Ramos (cell line): Measurements from ENCODE around the gene DTYMK.

Experiments
- in situ Hi-C: fragments of 300-500 bp; cut with MboI; formaldehyde crosslinking; loops from one replicate; pipeline ENCODE4 v1.14.3; 2022; ENCODE audit warnings: low sequenced_read_pairs; ENCODE audit not compliant: unreplicated experiment

Gene DTYMK

DNA sequence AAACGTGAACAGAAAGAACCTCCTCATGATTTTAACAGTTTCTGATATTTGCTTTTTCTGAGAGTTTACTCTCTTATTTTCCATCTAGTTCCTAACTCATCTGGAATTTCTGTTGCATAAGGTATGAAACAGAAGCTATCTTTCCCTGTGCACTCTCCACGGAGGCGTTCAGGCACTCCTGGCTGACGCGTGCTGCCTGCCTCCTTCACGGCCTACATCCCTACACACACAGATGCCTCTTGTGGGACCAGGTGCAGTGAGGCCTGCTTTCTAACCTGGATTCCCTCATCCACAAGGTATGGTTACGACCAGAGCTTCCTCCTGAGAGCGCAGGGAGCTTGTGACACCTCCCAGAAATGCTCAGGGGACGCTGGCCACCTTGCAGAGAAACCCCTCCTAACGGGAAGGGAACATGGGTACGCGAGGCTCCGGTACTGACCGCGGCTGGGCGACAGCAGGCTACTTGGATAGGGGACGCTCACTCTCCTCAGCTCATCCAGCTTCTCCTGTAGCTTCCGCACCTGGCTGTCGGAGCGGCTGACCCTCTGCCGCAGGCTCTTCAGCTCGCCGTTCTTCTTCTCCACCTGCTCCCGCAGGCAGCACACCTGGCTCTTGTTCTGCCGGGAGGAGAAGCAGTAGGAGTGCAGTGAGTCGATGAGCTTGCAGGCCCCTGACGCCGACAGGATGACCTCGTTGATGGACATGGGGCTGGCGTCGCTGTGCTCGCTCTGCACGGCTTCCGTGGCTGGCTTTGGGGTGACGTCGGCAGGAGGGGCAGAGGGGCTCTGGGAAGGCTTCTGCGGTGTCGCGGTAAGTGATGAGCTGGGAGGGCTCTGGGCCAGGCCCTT is 53.9 kb downstream of the DTYMK start:
- in situ Hi-C loops, result no loop called here

DNA sequence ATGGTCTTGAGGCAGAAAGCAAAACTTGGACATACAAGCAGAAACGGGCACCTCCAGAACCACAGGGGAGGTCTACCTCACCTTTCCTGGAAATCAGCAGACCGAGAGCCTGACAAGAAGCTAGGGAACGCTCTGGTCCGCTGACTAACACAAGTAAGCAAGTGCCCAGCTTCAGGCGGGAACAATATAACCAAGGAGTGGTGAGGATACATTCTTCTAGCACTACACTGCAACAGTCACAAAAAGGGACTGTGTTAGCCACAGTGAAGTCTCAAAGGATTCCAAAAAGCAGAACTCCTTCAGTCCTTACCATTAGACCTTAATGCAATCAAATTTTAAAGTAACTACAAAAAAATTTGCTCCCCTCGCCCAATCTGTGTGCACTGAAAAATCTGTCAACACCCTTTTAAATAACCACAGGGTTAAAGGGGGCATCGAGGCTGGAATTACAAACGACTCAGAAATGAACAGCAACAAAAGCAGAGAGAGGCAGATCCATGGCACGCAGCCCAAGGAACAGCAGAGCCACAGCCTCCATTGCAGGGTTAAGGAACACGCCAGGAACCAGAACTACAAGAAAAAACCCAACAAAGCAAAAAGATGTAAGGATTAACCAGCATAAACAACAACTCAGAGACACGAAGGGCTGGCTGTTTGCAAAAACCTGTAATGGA is 56.7 kb downstream of the DTYMK start:
- in situ Hi-C loops, result no loop called here

DNA sequence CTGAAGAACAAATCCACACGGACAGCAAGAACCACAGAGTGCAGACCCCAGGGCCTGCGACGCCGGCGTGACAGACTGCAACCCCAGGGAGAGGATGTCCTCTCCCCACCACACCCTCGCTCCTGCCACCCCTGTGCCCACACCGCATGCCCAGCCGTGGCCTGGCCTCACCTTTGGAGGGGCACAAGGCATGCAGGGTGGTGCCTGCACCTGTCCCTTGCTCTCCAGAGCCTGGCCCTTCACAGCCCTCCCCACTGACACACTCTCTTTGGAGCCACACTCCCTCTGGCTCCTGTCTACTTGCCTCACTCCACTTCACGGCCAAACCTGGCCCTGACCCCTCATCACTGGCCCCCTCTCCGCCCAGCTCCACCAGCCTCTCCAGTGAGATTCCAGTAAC is 58.9 kb downstream of the DTYMK start:
- in situ Hi-C loops, result no loop called here
